ENCODE results near the gene TERT.

TERT gene

GRCh38 chr5:1203968-1204692 lies 90.7 kb downstream of the TERT start:
- DNase-seq (ENCODE audit: low read depth) = no peak
- in situ Hi-C loops (cut with HindIII; ENCODE audit: low sequenced_read_pairs) = no loop called here
- H3K4me3 ChIP-seq (ENCODE audit: low read depth, low read length) = no peak overlapping the region
- no peak for TF ChIP-seq CTCF (IDR thresholded peaks at IDR 0.05; ENCODE audit: low read depth, low read length, missing control alignments)

- in situ Hi-C loops (cut with HindIII; ENCODE audit: low sequenced_read_pairs) = no loop called here
- no peak overlapping the region for H3K4me3 ChIP-seq (ENCODE audit: low read depth, low read length)
- DNase-seq (ENCODE audit: low read depth) = no peak
- no peak for TF ChIP-seq CTCF (IDR thresholded peaks at IDR 0.05; ENCODE audit: low read depth, low read length, missing control alignments)
Observed at GRCh38 chr5:1203311-1203967, 91.4 kb downstream of the TERT start.
